ENCODE measurements around the gene PRDM10.

The PRDM10 gene

GRCh38 chr11:130008326-130008725 is 5.7 kb upstream of the PRDM10 start:
- H3K4me3 ChIP-seq (ENCODE audit: low read depth, low read length): no peak overlapping the region
- TF ChIP-seq CTCF (IDR thresholded peaks at IDR 0.05; ENCODE audit: low read depth, low read length, missing control alignments): no peak
- DNase-seq (ENCODE audit: low read depth): no peak

GRCh38 chr11:130006929-130007328 is 4.3 kb upstream of the PRDM10 start:
- H3K4me3 ChIP-seq (ENCODE audit: low read depth, low read length): no peak overlapping the region
- TF ChIP-seq CTCF (IDR thresholded peaks at IDR 0.05; ENCODE audit: low read depth, low read length, missing control alignments): no peak
- no peak for DNase-seq (ENCODE audit: low read depth)

- H3K4me3 ChIP-seq (ENCODE audit: low read depth, low read length): peak overlapping the region; percentile 94
- no peak for DNase-seq (ENCODE audit: low read depth)
- TF ChIP-seq CTCF (IDR thresholded peaks at IDR 0.05; ENCODE audit: low read depth, low read length, missing control alignments): no peak
Observed at GRCh38 chr11:130003717-130004001, 1.0 kb upstream of the PRDM10 start.

GRCh38 chr11:130002846-130003716 is 446 bp upstream of the PRDM10 start:
- TF ChIP-seq CTCF (IDR thresholded peaks at IDR 0.05; ENCODE audit: low read depth, low read length, missing control alignments): no peak
- peak; percentile 89 for DNase-seq (ENCODE audit: low read depth)
- peak overlapping the region; percentile 94 for H3K4me3 ChIP-seq (ENCODE audit: low read depth, low read length)

GRCh38 chr11:130001461-130002351 is 929 bp downstream of the PRDM10 start:
- no peak for TF ChIP-seq CTCF (IDR thresholded peaks at IDR 0.05; ENCODE audit: low read depth, low read length, missing control alignments)
- peak overlapping the region; percentile 94 for H3K4me3 ChIP-seq (ENCODE audit: low read depth, low read length)
- DNase-seq (ENCODE audit: low read depth): no peak

GRCh38 chr11:130000552-130001176 is 2.0 kb downstream of the PRDM10 start:
- no peak for TF ChIP-seq CTCF (IDR thresholded peaks at IDR 0.05; ENCODE audit: low read depth, low read length, missing control alignments)
- no peak for DNase-seq (ENCODE audit: low read depth)
- no peak overlapping the region for H3K4me3 ChIP-seq (ENCODE audit: low read depth, low read length)
